HepG2 (cell line): ENCODE data around the gene HID1. TPM values are rescaled to one million over a fixed set of nuclear protein-coding genes. Genes with fewer than 3 reads are reported as not detected.
A peak's percentile ranks its signal among the peaks of the same experiment; 100 is the strongest.

Experiments
- BORCS8-MEF2B ChIP-seq: sonication (generic); formaldehyde crosslinking; IDR thresholded peaks from 2 replicates; pipeline ENCODE4 v1.8.0; 2022; ENCODE audit warnings: mild to moderate bottlenecking, missing genetic modification reagents
- CBX5 ChIP-seq: sonication (generic); formaldehyde crosslinking; IDR thresholded peaks from 2 replicates; pipeline ENCODE4 v1.4.0; 2020; ENCODE audit warnings: missing genetic modification reagents, borderline replicate concordance
- GMEB2 ChIP-seq: IDR thresholded peaks from 2 replicates; pipeline ENCODE4 v1.6.1; 2016; ENCODE audit warnings: missing biosample characterization, missing genetic modification reagents, low read depth
- HNF4G ChIP-seq, 2 experiments: sonication (generic) in 1 of 2; formaldehyde crosslinking in 1 of 2; IDR thresholded peaks; 2 replicates each; pipeline versions ENCODE4 v1.4.0 to v1.6.1; 2011 to 2020; ENCODE audit warnings: borderline replicate concordance in 2 of 2, low read depth in 2 of 2, mild to moderate bottlenecking in 2 of 2, low read length in 1 of 2, missing genetic modification reagents in 1 of 2, moderate library complexity in 1 of 2
- LCORL ChIP-seq, 2 experiments: fragments of 450-650 bp in 1 of 2; sonication (generic) in 1 of 2; formaldehyde crosslinking in 1 of 2; IDR thresholded peaks; 2 replicates each; pipeline versions ENCODE4 v1.5.0 to v1.6.1; 2017 to 2020; ENCODE audit warnings: antibody characterized with exemption in 1 of 2, missing genetic modification reagents in 1 of 2
- MAZ ChIP-seq, 2 experiments: sonication (generic) in 1 of 2; formaldehyde crosslinking in 1 of 2; IDR thresholded peaks; 2 replicates each; pipeline versions ENCODE4 v1.5.0 to v1.6.1; 2012 to 2020; ENCODE audit warnings: low read depth in 2 of 2, mild to moderate bottlenecking in 2 of 2, borderline replicate concordance in 1 of 2, improper control_type of control experiment in 1 of 2, low read length in 1 of 2, missing genetic modification reagents in 1 of 2, moderate library complexity in 1 of 2
- NFKB2 ChIP-seq: sonication (generic); formaldehyde crosslinking; IDR thresholded peaks from 2 replicates; pipeline ENCODE4 v1.4.0; 2020; ENCODE audit warnings: missing genetic modification reagents, borderline replicate concordance
- POGK ChIP-seq: sonication (generic); formaldehyde crosslinking; conservative IDR thresholded peaks from 2 replicates; pipeline ENCODE4 v1.8.0; 2022; ENCODE audit warnings: mild to moderate bottlenecking, moderate library complexity, missing genetic modification reagents
- RARG ChIP-seq: sonication (generic); formaldehyde crosslinking; IDR thresholded peaks from 2 replicates; pipeline ENCODE4 v1.4.0; 2020; ENCODE audit warnings: low read depth, mild to moderate bottlenecking, missing genetic modification reagents
- REXO4 ChIP-seq: sonication (generic); formaldehyde crosslinking; IDR thresholded peaks from 2 replicates; pipeline ENCODE4 v1.8.0; 2022; ENCODE audit warnings: missing genetic modification reagents, mild to moderate bottlenecking, borderline replicate concordance
- TMF1 ChIP-seq: sonication (generic); formaldehyde crosslinking; IDR thresholded peaks from 2 replicates; pipeline ENCODE4 v1.8.1; 2022; ENCODE audit warnings: low read depth, missing genetic modification reagents
- TOPORS ChIP-seq: sonication (generic); formaldehyde crosslinking; IDR thresholded peaks from 2 replicates; pipeline ENCODE4 v1.8.0; 2023; ENCODE audit warnings: mild to moderate bottlenecking, missing genetic modification reagents
- ZBTB2 ChIP-seq: sonication (generic); formaldehyde crosslinking; IDR thresholded peaks from 2 replicates; pipeline ENCODE4 v1.8.0; 2022; ENCODE audit warnings: low read depth, missing genetic modification reagents
- ZBTB7B ChIP-seq: sonication (generic); formaldehyde crosslinking; IDR thresholded peaks from 2 replicates; pipeline ENCODE4 v1.4.0; 2020; ENCODE audit warnings: missing genetic modification reagents
- ZFX ChIP-seq: sonication (generic); formaldehyde crosslinking; IDR thresholded peaks from 2 replicates; pipeline ENCODE4 v1.4.0; 2020; ENCODE audit warnings: mild to moderate bottlenecking, low read depth, missing genetic modification reagents, moderate library complexity
- ZFY ChIP-seq: sonication (generic); formaldehyde crosslinking; IDR thresholded peaks from 2 replicates; pipeline ENCODE4 v1.4.0; 2020; ENCODE audit warnings: missing genetic modification reagents
- ZIK1 ChIP-seq: sonication (generic); formaldehyde crosslinking; IDR thresholded peaks from 2 replicates; pipeline ENCODE4 v1.5.0; 2020; ENCODE audit warnings: mild to moderate bottlenecking, low read depth, missing genetic modification reagents, borderline replicate concordance
- ZNF335 ChIP-seq: sonication (generic); formaldehyde crosslinking; IDR thresholded peaks from 2 replicates; pipeline ENCODE4 v1.4.0; 2020; ENCODE audit warnings: missing genetic modification reagents
- ZNF615 ChIP-seq: sonication (generic); formaldehyde crosslinking; IDR thresholded peaks from 2 replicates; pipeline ENCODE4 v1.5.0; 2020; ENCODE audit warnings: mild to moderate bottlenecking, missing genetic modification reagents, borderline replicate concordance
- ZNF724P ChIP-seq: sonication (generic); formaldehyde crosslinking; IDR thresholded peaks from 2 replicates; pipeline ENCODE4 v1.8.0; 2022; ENCODE audit warnings: missing genetic modification reagents, borderline replicate concordance
- ZNF746 ChIP-seq: sonication (generic); formaldehyde crosslinking; IDR thresholded peaks from 2 replicates; pipeline ENCODE4 v1.8.0; 2022; ENCODE audit warnings: mild to moderate bottlenecking, missing genetic modification reagents
- ZSCAN21 ChIP-seq: sonication (generic); formaldehyde crosslinking; IDR thresholded peaks from 2 replicates; pipeline ENCODE4 v1.8.0; 2022; ENCODE audit warnings: mild to moderate bottlenecking, missing genetic modification reagents, moderate library complexity, borderline replicate concordance
- polyA plus RNA-seq, 8 experiments: library from polyadenylated mRNA; depleted of rRNA in 3 of 8; stranded (reverse) in 7 of 8; unstranded in 1 of 8; fragments of >200 nt; fragmentation: Illumina TruSeq in 4 of 8; extraction: Trizol in 4 of 8; gene quantifications; 2 replicates each; pipeline versions ENCODE4 v1.2.1 to v1.2.3, GENCODE V29; 2011 to 2016; ENCODE audit warnings: low read depth in 4 of 8, missing spikeins in 1 of 8, mixed read lengths in 1 of 8; ENCODE audit not compliant: insufficient read depth in 1 of 8
- total RNA-seq, 5 experiments: library from RNA; depleted of rRNA; stranded (reverse); fragments of >200 nt; fragmentation: Illumina TruSeq; extraction: Trizol; gene quantifications; 2 replicates each; pipeline ENCODE4 v1.2.3, GENCODE V29; 2016; ENCODE audit warnings: low read depth in 1 of 5

The HID1 gene
- total and polyA plus RNA-seq, 2 of the 13 experiments (the other 11 are each of a cell fraction or from before 2014, with no cell fraction given) = 2.1 to 10.6 TPM

- TF ChIP-seq ZBTB2 (CRISPR knock-in tag) (0 out of 2 replicates have a peak, but pooled peaks have one; percentile 45), ZNF746 (0 out of 2 replicates have a peak, but pooled peaks have one; percentile 29), TMF1 (CRISPR knock-in tag) (0 out of 2 replicates have a peak, but pooled peaks have one; percentile 64), ZFX (CRISPR knock-in tag) (peak; percentile 59; the same call in 1 of the 2 replicates), ZNF724P (peak; percentile 51; the same call in 1 of the 2 replicates), REXO4 (CRISPR knock-in tag) (0 out of 2 replicates have a peak, but pooled peaks have one; percentile 81), LCORL (IDR thresholded peaks at IDR 0.05) (no peak), LCORL (CRISPR knock-in tag; IDR thresholded peaks at IDR 0.05) (peak; percentile 79), MAZ (IDR thresholded peaks at IDR 0.05; ENCODE audit: borderline replicate concordance, low read depth, low read length) (no peak), MAZ (CRISPR knock-in tag; IDR thresholded peaks at IDR 0.05; ENCODE audit: low read depth) (peak; percentile 61; the same call in 1 of the 2 replicates), ZIK1 (CRISPR knock-in tag) (0 out of 2 replicates have a peak, but pooled peaks have one; percentile 28), ZBTB7B (peak; percentile 68; the same call in 1 of the 2 replicates), TOPORS (CRISPR knock-in tag) (0 out of 2 replicates have a peak, but pooled peaks have one; percentile 48), ZNF335 (CRISPR knock-in tag) (no peak), BORCS8-MEF2B (CRISPR knock-in tag) (peak; percentile 83; the same call in 1 of the 2 replicates), RARG (no peak), ZNF615 (no peak), NFKB2 (CRISPR knock-in tag) (peak; percentile 60; the same call in 1 of the 2 replicates), ZSCAN21 (CRISPR knock-in tag) (peak; percentile 83; the same call in 1 of the 2 replicates), POGK (peak; percentile 54; the same call in 1 of the 2 replicates), GMEB2 (CRISPR knock-in tag) (no peak), HNF4G (IDR thresholded peaks at IDR 0.05; ENCODE audit: borderline replicate concordance, low read depth, low read length) (peak; percentile 39; the same call in 1 of the 2 replicates), HNF4G (CRISPR knock-in tag; IDR thresholded peaks at IDR 0.05; ENCODE audit: borderline replicate concordance, low read depth) (no peak), ZFY (CRISPR knock-in tag) (peak; percentile 49; the same call in 1 of the 2 replicates), CBX5 (CRISPR knock-in tag) (peak; percentile 67; the same call in 1 of the 2 replicates)
These were observed 48.9 kb downstream of the HID1 start (continued) for GRCh38 chr17:74923538-74924249.
